Ovary (tissue), 3 donors: ENCODE measurements around the gene ANAPC16.

Source experiments
- CTCF ChIP-seq, 3 donors: fragments of 450-650 bp in 2 of 3; fragments of 200-600 bp in 1 of 3; IDR thresholded peaks; one replicate each; pipeline versions ENCODE4 v1.5.1 to v1.8.0; 2016 to 2022; ENCODE audit warnings: antibody characterized with exemption in 3 of 3, mild to moderate bottlenecking in 1 of 3
- EP300 ChIP-seq: sonication (generic); formaldehyde crosslinking; IDR thresholded peaks from one replicate; pipeline ENCODE4 v1.6.1; 2017; ENCODE audit warnings: antibody characterized with exemption
- POLR2A ChIP-seq: fragments of 450-650 bp; IDR thresholded peaks from one replicate; pipeline ENCODE4 v1.6.1; 2017; ENCODE audit warnings: antibody characterized with exemption, mild to moderate bottlenecking, moderate library complexity
- donor health status: DM: no; HTN: no; CAD: no.

GRCh38 chr10:72245949-72246525 is 30.2 kb downstream of the ANAPC16 start:
- TF ChIP-seq CTCF (IDR thresholded peaks at IDR 0.05) = no peak
- TF ChIP-seq EP300 = no peak
- TF ChIP-seq POLR2A = no peak
